Thyroid gland (tissue), 4 donors: Measurements from ENCODE around the gene ACY1. TPM values are rescaled to one million over a fixed set of nuclear protein-coding genes. Genes with fewer than 3 reads are reported as not detected.

Source experiments
- DNase-seq, 2 donors: peaks; one replicate each; pipeline ENCODE4 v3.0.0-alpha.2; 2019
- H3K27ac ChIP-seq, 3 donors: fragments of 200-600 bp; sonication (generic); 1 replicate in 2 of 3; 2 replicates in 1 of 3; pipeline ENCODE4 v1.5.1; 2016 to 2019; ENCODE audit warnings: mild to moderate bottlenecking in 1 of 3, moderate library complexity in 1 of 3
- H3K27me3 ChIP-seq: fragments of 200-600 bp; sonication (generic); one replicate; pipeline ENCODE4 v1.5.1; 2019
- H3K36me3 ChIP-seq, 2 donors: fragments of 200-600 bp; sonication (generic); one replicate each; pipeline ENCODE4 v1.5.1; 2016 to 2019
- H3K4me1 ChIP-seq, 2 donors: fragments of 200-600 bp; sonication (generic); one replicate each; pipeline ENCODE4 v1.5.1; 2017 to 2019
- H3K4me3 ChIP-seq, 3 donors: fragments of 200-600 bp; sonication (generic); replicated peaks in 1 of 3; 1 replicate in 2 of 3; 2 replicates in 1 of 3; pipeline ENCODE4 v1.5.1; 2016; ENCODE audit warnings: mild to moderate bottlenecking in 1 of 3
- H3K9me3 ChIP-seq: fragments of 200-600 bp; sonication (generic); one replicate; pipeline ENCODE4 v1.5.1; 2017
- CTCF ChIP-seq, 6 experiments: fragments of 200-600 bp in 3 of 6; fragments of 450-650 bp in 3 of 6; sonication (generic) in 3 of 6; IDR thresholded peaks; one replicate each; pipeline ENCODE4 v1.5.1; 2016 to 2019; ENCODE audit warnings: antibody characterized with exemption in 6 of 6, mild to moderate bottlenecking in 2 of 6, inconsistent platforms in 1 of 6, moderate library complexity in 1 of 6
- POLR2A ChIP-seq, 2 donors: fragments of 450-650 bp; IDR thresholded peaks; one replicate each; pipeline ENCODE4 v1.6.1; 2017; ENCODE audit warnings: antibody characterized with exemption in 2 of 2, mild to moderate bottlenecking in 2 of 2, moderate library complexity in 1 of 2
- WGBS, 2 donors: methylation state at CpG; one replicate each; pipeline ENCODE4 v1.1.5; 2017; 5-methylcytosine and 5-hydroxymethylcytosine counted together
- intact Hi-C: fragments of 100-400 bp; cut with DNase I; formaldehyde crosslinking; loops from one replicate; pipeline ENCODE4 v1.15.1; 2023
- total RNA-seq, 4 donors: library from RNA; depleted of rRNA; stranded (reverse); fragments of >200 nt; gene quantifications; one replicate each; pipeline ENCODE4 v1.2.3, GENCODE V29; 2016

ACY1 gene
- total RNA-seq, 4 donors from 2014 or later, result 34.9 to 98.8 (median 77.6) TPM

- Histone ChIP-seq H3K4me3 (no peak overlapping the region), H3K4me1 (peaks cover 5 to 19% of the 10 kb centered on the region in 2 donors), H3K9me3 (no peaks in the 10 kb centered on the region), H3K36me3 (no peaks in the 10 kb centered on the region), H3K27ac (no peak overlapping the region), H3K27me3 (no peaks in the 10 kb centered on the region)
- no peak for DNase-seq
- no peak for TF ChIP-seq CTCF (IDR thresholded peaks at IDR 0.05)
- no peak for TF ChIP-seq POLR2A (IDR thresholded peaks at IDR 0.05)
- intact Hi-C loops, result no loop called here
- 95 to 97% methylated on average over 11 to 14 of the region's 15 CpGs for WGBS, 2 donors
Measured at GRCh38 chr3:51957520-51958205, 25.7 kb upstream of the ACY1 start.

- H3K36me3 ChIP-seq, result no peaks in the 10 kb centered on the region
- H3K4me1 ChIP-seq, result peaks cover 5 to 19% of the 10 kb centered on the region in 2 donors
- intact Hi-C loops, result no loop called here
- TF ChIP-seq POLR2A (IDR thresholded peaks at IDR 0.05) (no peak), CTCF (IDR thresholded peaks at IDR 0.05) (no peak)
- no peak overlapping the region for H3K4me3 ChIP-seq
- H3K9me3 ChIP-seq, result no peaks in the 10 kb centered on the region
- no peak overlapping the region for H3K27ac ChIP-seq
- H3K27me3 ChIP-seq, result no peaks in the 10 kb centered on the region
- WGBS, 2 donors, result 89 to 98% methylated on average over 17 to 19 of the region's 20 CpGs
- no peak for DNase-seq
Measured at GRCh38 chr3:51958603-51959521, 24.5 kb upstream of the ACY1 start.

- Histone ChIP-seq H3K4me1 (peaks cover 5 to 19% of the 10 kb centered on the region in 2 donors), H3K9me3 (no peaks in the 10 kb centered on the region), H3K36me3 (no peaks in the 10 kb centered on the region), H3K27me3 (no peaks in the 10 kb centered on the region), H3K4me3 (no peak overlapping the region), H3K27ac (no peak overlapping the region)
- TF ChIP-seq CTCF (IDR thresholded peaks at IDR 0.05) (no peak), POLR2A (IDR thresholded peaks at IDR 0.05) (no peak)
- intact Hi-C loops, result no loop called here
- DNase-seq, result no peak
- 93 to 97% methylated on average over 5 to 7 of the region's 7 CpGs for WGBS, 2 donors
Measured at GRCh38 chr3:51959651-51960050, 23.7 kb upstream of the ACY1 start.

GRCh38 chr3:51960386-51960785 is 22.9 kb upstream of the ACY1 start:
- H3K4me3 ChIP-seq, result no peak overlapping the region
- peaks cover 5 to 16% of the 10 kb centered on the region in 2 donors for H3K4me1 ChIP-seq
- H3K27me3 ChIP-seq, result no peaks in the 10 kb centered on the region
- no peaks in the 10 kb centered on the region for H3K36me3 ChIP-seq
- no peaks in the 10 kb centered on the region for H3K9me3 ChIP-seq
- no peak for DNase-seq
- WGBS, 2 donors, result 95 to 96% methylated on average over 10 of the region's 10 CpGs
- H3K27ac ChIP-seq, result no peak overlapping the region
- TF ChIP-seq CTCF (IDR thresholded peaks at IDR 0.05) (no peak), POLR2A (IDR thresholded peaks at IDR 0.05) (no peak)
- intact Hi-C loops, result no loop called here

- H3K4me1 ChIP-seq, result peaks cover 6 to 10% of the 10 kb centered on the region in 2 donors
- no peaks in the 10 kb centered on the region for H3K27me3 ChIP-seq
- TF ChIP-seq CTCF (IDR thresholded peaks at IDR 0.05), result no peak
- no peak for TF ChIP-seq POLR2A (IDR thresholded peaks at IDR 0.05)
- no peak overlapping the region for H3K4me3 ChIP-seq
- no peak overlapping the region for H3K27ac ChIP-seq
- intact Hi-C loops, result no loop called here
- no peak for DNase-seq
- H3K36me3 ChIP-seq, result no peaks in the 10 kb centered on the region
- WGBS, 2 donors, result 87 to 94% methylated on average over 10 to 18 of the region's 18 CpGs
- no peaks in the 10 kb centered on the region for H3K9me3 ChIP-seq
Measured at GRCh38 chr3:51961011-51961410, 22.3 kb upstream of the ACY1 start.
